ENCODE measurements around the gene WNT2B.

WNT2B gene

GRCh38 chr1:112513112-112513870 lies 4.5 kb downstream of the WNT2B start:
- no peak overlapping the region for H3K4me3 ChIP-seq (replicated peaks; ENCODE audit: low read depth, low read length)
- no peak for DNase-seq (ENCODE audit: extremely low read depth, low read depth)
- no peak for TF ChIP-seq CTCF (IDR thresholded peaks at IDR 0.05; ENCODE audit: low read depth, low read length, missing control alignments)

GRCh38 chr1:112514901-112515300 lies 6.1 kb downstream of the WNT2B start:
- H3K4me3 ChIP-seq (replicated peaks; ENCODE audit: low read depth, low read length) = no peak overlapping the region
- DNase-seq (ENCODE audit: extremely low read depth, low read depth) = no peak
- TF ChIP-seq CTCF (IDR thresholded peaks at IDR 0.05; ENCODE audit: low read depth, low read length, missing control alignments) = no peak

GRCh38 chr1:112515311-112516009 lies 6.7 kb downstream of the WNT2B start:
- TF ChIP-seq CTCF (IDR thresholded peaks at IDR 0.05; ENCODE audit: low read depth, low read length, missing control alignments) = no peak
- no peak overlapping the region for H3K4me3 ChIP-seq (replicated peaks; ENCODE audit: low read depth, low read length)
- DNase-seq (ENCODE audit: extremely low read depth, low read depth) = no peak

GRCh38 chr1:112516141-112516540 lies 7.4 kb downstream of the WNT2B start:
- TF ChIP-seq CTCF (IDR thresholded peaks at IDR 0.05; ENCODE audit: low read depth, low read length, missing control alignments) = no peak
- no peak for DNase-seq (ENCODE audit: extremely low read depth, low read depth)
- H3K4me3 ChIP-seq (replicated peaks; ENCODE audit: low read depth, low read length) = no peak overlapping the region

- TF ChIP-seq CTCF (IDR thresholded peaks at IDR 0.05; ENCODE audit: low read depth, low read length, missing control alignments) = no peak
- no peak for DNase-seq (ENCODE audit: extremely low read depth, low read depth)
- no peak overlapping the region for H3K4me3 ChIP-seq (replicated peaks; ENCODE audit: low read depth, low read length)
These were observed 8.5 kb downstream of the WNT2B start for GRCh38 chr1:112517231-112517630.

- H3K4me3 ChIP-seq (replicated peaks; ENCODE audit: low read depth, low read length) = no peak overlapping the region
- TF ChIP-seq CTCF (IDR thresholded peaks at IDR 0.05; ENCODE audit: low read depth, low read length, missing control alignments) = no peak
- no peak for DNase-seq (ENCODE audit: extremely low read depth, low read depth)
These were observed 8.9 kb downstream of the WNT2B start for GRCh38 chr1:112517646-112518045.
